HEK293T (cell line): ENCODE data around the gene PSMC2.

Experiments used
- ARNT ChIP-seq: fragments of 450-650 bp; IDR thresholded peaks from 2 replicates; pipeline ENCODE4 v1.6.1; 2017; ENCODE audit warnings: mild to moderate bottlenecking
- BHLHE40 ChIP-seq: fragments of 450-650 bp; IDR thresholded peaks from 2 replicates; pipeline ENCODE4 v1.6.1; 2016; ENCODE audit warnings: mild to moderate bottlenecking, moderate library complexity, borderline replicate concordance
- CTBP1 ChIP-seq: fragments of 450-650 bp; IDR thresholded peaks from 2 replicates; pipeline ENCODE4 v1.6.1; 2016; ENCODE audit warnings: borderline replicate concordance
- ELF4 ChIP-seq: fragments of 450-650 bp; IDR thresholded peaks from 2 replicates; pipeline ENCODE4 v1.6.1; 2017; ENCODE audit warnings: antibody characterized with exemption
- FOXA1 ChIP-seq: fragments of 450-650 bp; IDR thresholded peaks from 2 replicates; pipeline ENCODE4 v1.6.1; 2016; ENCODE audit warnings: mild to moderate bottlenecking
- FOXK2 ChIP-seq: fragments of 450-650 bp; IDR thresholded peaks from 2 replicates; pipeline ENCODE4 v1.6.1; 2016; ENCODE audit warnings: mild to moderate bottlenecking
- FOXM1 ChIP-seq: fragments of 450-650 bp; IDR thresholded peaks from 2 replicates; pipeline ENCODE4 v1.6.1; 2017; ENCODE audit warnings: mild to moderate bottlenecking, borderline replicate concordance
- L3MBTL2 ChIP-seq: fragments of 450-650 bp; conservative IDR thresholded peaks from 2 replicates; pipeline ENCODE4 v1.6.1; 2016; ENCODE audit warnings: mild to moderate bottlenecking
- NFRKB ChIP-seq: fragments of 450-650 bp; IDR thresholded peaks from 2 replicates; pipeline ENCODE4 v1.6.1; 2016; ENCODE audit warnings: mild to moderate bottlenecking, moderate library complexity
- SP1 ChIP-seq: fragments of 450-650 bp; IDR thresholded peaks from 2 replicates; pipeline ENCODE4 v1.6.1; 2017
- SUZ12 ChIP-seq: fragments of 450-650 bp; IDR thresholded peaks from 2 replicates; pipeline ENCODE4 v1.6.1; 2016; ENCODE audit warnings: mild to moderate bottlenecking
- ZNF384 ChIP-seq: fragments of 450-650 bp; IDR thresholded peaks from 2 replicates; pipeline ENCODE4 v1.6.1; 2016

DNA sequence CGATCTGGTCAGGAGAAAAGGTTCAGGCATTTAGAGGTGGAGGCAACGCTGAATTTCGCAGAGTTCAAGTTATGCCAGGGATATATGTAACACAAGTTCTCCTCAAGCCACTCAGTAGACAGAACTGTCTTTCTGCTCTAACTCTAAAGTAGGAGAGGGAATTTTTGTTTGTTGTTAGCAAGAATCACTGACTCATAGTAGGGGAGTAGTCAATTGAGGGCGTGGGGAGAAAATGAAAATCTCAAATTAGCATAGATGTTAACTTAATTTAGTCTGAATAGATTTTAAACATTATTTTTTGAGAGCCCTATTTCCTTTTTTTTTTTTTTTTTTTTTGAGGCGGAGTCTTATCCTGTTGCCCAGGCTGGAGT is 34.6 kb downstream of the PSMC2 start:
- no peak for TF ChIP-seq ELF4
- TF ChIP-seq SP1: no peak
- TF ChIP-seq FOXA1: no peak
- TF ChIP-seq FOXM1: no peak
- TF ChIP-seq SUZ12: no peak
- no peak for TF ChIP-seq ARNT
- no peak for TF ChIP-seq ZNF384
- TF ChIP-seq FOXK2: no peak
- TF ChIP-seq L3MBTL2: no peak
- TF ChIP-seq NFRKB: no peak
- TF ChIP-seq CTBP1: no peak
- TF ChIP-seq BHLHE40: no peak
